GM15510 (cell line): ENCODE results near the gene DNAJC10.

Experiments
- POLR2A ChIP-seq: IDR thresholded peaks from 3 replicates; pipeline ENCODE4 v1.6.1; 2011; ENCODE audit warnings: borderline replicate concordance; ENCODE audit not compliant: insufficient read length; ENCODE audit errors: extremely low read depth

Gene DNAJC10

GRCh38 chr2:182766626-182767025, 50.6 kb downstream of the DNAJC10 start:
- TF ChIP-seq POLR2A = no peak

GRCh38 chr2:182767578-182767977, 51.5 kb downstream of the DNAJC10 start:
- TF ChIP-seq POLR2A = no peak

- no peak for TF ChIP-seq POLR2A
These were observed 63.3 kb downstream of the DNAJC10 start for GRCh38 chr2:182779323-182779722.

- TF ChIP-seq POLR2A = no peak
These were observed 68.1 kb downstream of the DNAJC10 start for GRCh38 chr2:182784058-182784706.

- no peak for TF ChIP-seq POLR2A
These were observed 68.7 kb downstream of the DNAJC10 start for GRCh38 chr2:182784777-182785176.

- TF ChIP-seq POLR2A = no peak
These were observed 76.4 kb downstream of the DNAJC10 start for GRCh38 chr2:182792441-182792840.

- TF ChIP-seq POLR2A = no peak
These were observed 82.7 kb downstream of the DNAJC10 start for GRCh38 chr2:182798736-182799135.

GRCh38 chr2:182804128-182804527, 88.1 kb downstream of the DNAJC10 start:
- no peak for TF ChIP-seq POLR2A

GRCh38 chr2:182807319-182807718, 91.3 kb downstream of the DNAJC10 start:
- no peak for TF ChIP-seq POLR2A

- no peak for TF ChIP-seq POLR2A
These were observed 94.0 kb downstream of the DNAJC10 start for GRCh38 chr2:182810087-182810486.

- no peak for TF ChIP-seq POLR2A
These were observed 98.3 kb downstream of the DNAJC10 start for GRCh38 chr2:182814380-182814779.

- no peak for TF ChIP-seq POLR2A
These were observed 98.7 kb downstream of the DNAJC10 start for GRCh38 chr2:182814804-182815203.

- no peak for TF ChIP-seq POLR2A
These were observed 100.8 kb downstream of the DNAJC10 start for GRCh38 chr2:182816866-182817265.

- TF ChIP-seq POLR2A = no peak
These were observed 101.5 kb downstream of the DNAJC10 start for GRCh38 chr2:182817558-182817957.

- no peak for TF ChIP-seq POLR2A
These were observed 102.4 kb downstream of the DNAJC10 start for GRCh38 chr2:182818501-182818900.

- no peak for TF ChIP-seq POLR2A
These were observed 102.9 kb downstream of the DNAJC10 start for GRCh38 chr2:182818925-182819324.

GRCh38 chr2:182819412-182819811, 103.4 kb downstream of the DNAJC10 start:
- TF ChIP-seq POLR2A = no peak
